Left ventricle myocardium inferior (tissue), 1 donor: ENCODE results near the gene ADAM10. TPM values are rescaled to one million over a fixed set of nuclear protein-coding genes. Genes with fewer than 3 reads are reported as not detected.
"Not testable (repeated sequence)": the region's sequence is repeated elsewhere in the genome, so short reads cannot be mapped to it uniquely, and the experiment has no call there.

Experiments used
- DNase-seq: peaks from one replicate; pipeline ENCODE4 v3.0.0-alpha.2; 2020
- H3K27ac ChIP-seq: fragments of 200-600 bp; replicated peaks from 2 replicates; pipeline ENCODE4 v1.8.0; 2021
- H3K27me3 ChIP-seq: fragments of 200-600 bp; 2 replicates; pipeline ENCODE4 v1.8.0; 2021; ENCODE audit warnings: low read depth
- H3K36me3 ChIP-seq: fragments of 200-600 bp; 2 replicates; pipeline ENCODE4 v1.8.0; 2021
- H3K4me1 ChIP-seq: fragments of 200-600 bp; 2 replicates; pipeline ENCODE4 v1.8.0; 2021
- H3K4me3 ChIP-seq: fragments of 200-600 bp; 2 replicates; pipeline ENCODE4 v1.8.0; 2021; ENCODE audit warnings: mild to moderate bottlenecking, moderate library complexity
- H3K9me3 ChIP-seq: fragments of 200-600 bp; replicated peaks from 2 replicates; pipeline ENCODE4 v1.8.0; 2021
- CTCF ChIP-seq: fragments of 200-600 bp; IDR thresholded peaks from 2 replicates; pipeline ENCODE4 v1.8.0; 2021; ENCODE audit warnings: antibody characterized with exemption, mild to moderate bottlenecking, borderline replicate concordance
- intact Hi-C: fragments of 100-400 bp; cut with micrococcal nuclease; formaldehyde crosslinking; loops from one replicate; pipeline ENCODE4 v1.11.0; 2022
- total RNA-seq: library from RNA; stranded (reverse); fragmentation: NEBNext Ultra II Directional; extraction: Animal tissue kit (Norgen Biotek cat#: 25700); gene quantifications from one replicate; pipeline ENCODE4 v1.2.1, GENCODE V29; 2021
- donor health status: DM: no; HTN: yes; CAD: no; lungs with severe emphysema.

The ADAM10 gene
- total RNA-seq, 1 donor from 2014 or later = 74.0 TPM

DNA sequence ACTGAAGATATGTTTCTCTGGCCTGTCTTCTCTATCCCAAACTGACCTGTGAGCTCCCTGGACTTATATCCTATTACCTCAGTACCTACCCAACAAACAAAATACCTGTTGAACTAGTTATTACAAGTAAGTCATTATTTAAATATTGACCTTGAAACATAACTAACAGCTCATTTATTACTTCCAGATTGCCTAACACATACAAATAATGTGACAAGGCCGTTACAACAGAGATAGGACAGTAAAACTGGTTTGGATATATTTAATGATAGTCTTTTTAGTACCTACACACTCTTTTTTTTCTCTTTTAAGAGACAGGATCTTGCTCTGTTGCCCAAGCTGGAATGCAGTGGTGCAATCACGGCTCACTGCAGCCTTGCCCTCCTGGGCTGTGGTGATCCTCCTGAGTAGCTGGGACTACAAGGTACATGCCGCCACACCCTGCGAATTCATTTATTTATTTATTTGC lies 145.0 kb downstream of the ADAM10 start:
- H3K27ac ChIP-seq = no peak overlapping the region
- no peaks in the 10 kb centered on the region for H3K27me3 ChIP-seq
- no peak for TF ChIP-seq CTCF
- no peak for DNase-seq
- peaks cover 15% of the 10 kb centered on the region for H3K4me1 ChIP-seq
- H3K9me3 ChIP-seq = no peaks in the 10 kb centered on the region
- no peak overlapping the region for H3K4me3 ChIP-seq
- intact Hi-C loops = no loop called here
- H3K36me3 ChIP-seq = peaks cover 40% of the 10 kb centered on the region

DNA sequence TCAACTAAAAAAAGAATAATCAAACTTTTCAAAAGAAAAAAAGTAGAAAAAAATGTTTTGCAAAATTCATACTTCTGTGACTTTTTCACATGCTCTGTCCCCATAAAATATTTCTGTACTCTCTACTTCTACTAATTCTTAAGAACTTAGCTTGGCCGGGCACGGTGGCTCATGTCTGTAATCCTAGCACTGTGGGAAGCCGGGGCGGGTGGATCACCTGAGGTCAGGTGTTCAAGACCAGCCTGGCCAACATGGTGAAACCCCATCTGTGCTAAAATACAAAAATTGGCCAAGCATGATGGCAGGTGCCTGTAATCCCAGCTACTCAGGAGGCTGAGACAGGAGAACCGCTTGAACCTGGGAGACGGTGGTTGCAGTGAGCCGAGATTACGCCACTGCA lies 145.6 kb downstream of the ADAM10 start:
- H3K4me3 ChIP-seq, H3K27me3 ChIP-seq, H3K27ac ChIP-seq, DNase-seq, H3K9me3 ChIP-seq, intact Hi-C loops: not testable (repeated sequence)
- peaks cover 40% of the 10 kb centered on the region for H3K36me3 ChIP-seq
- H3K4me1 ChIP-seq = peaks cover 15% of the 10 kb centered on the region

DNA sequence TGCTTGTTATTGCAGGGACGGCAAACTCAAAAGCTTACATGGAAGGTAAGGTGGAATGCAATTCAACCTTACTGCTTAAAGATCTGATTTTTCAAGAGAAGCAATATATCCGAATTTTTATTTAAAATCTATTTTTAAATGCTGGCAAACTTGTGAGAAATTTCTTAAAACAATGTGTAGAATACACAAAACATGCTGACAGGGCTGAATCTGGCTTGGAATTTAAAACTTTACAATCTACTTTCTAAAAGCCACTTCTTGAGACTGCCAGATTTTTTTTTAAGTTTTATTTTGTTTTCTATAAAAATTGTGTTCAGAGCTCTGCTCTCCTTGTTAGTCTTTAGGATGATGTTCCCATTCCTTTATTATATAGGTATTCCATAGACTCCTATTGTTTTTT lies 146.7 kb downstream of the ADAM10 start:
- Histone ChIP-seq H3K4me1 (peaks cover 7% of the 10 kb centered on the region), H3K4me3 (no peak overlapping the region), H3K27me3 (no peaks in the 10 kb centered on the region), H3K27ac (no peak overlapping the region), H3K9me3 (no peaks in the 10 kb centered on the region), H3K36me3 (peaks cover 40% of the 10 kb centered on the region)
- intact Hi-C loops = no loop called here
- no peak for TF ChIP-seq CTCF
- DNase-seq = no peak

GRCh38 chr15:58598829-58599210 lies 150.7 kb downstream of the ADAM10 start:
- H3K27ac ChIP-seq = no peak overlapping the region
- no peaks in the 10 kb centered on the region for H3K9me3 ChIP-seq
- peaks cover 49% of the 10 kb centered on the region for H3K36me3 ChIP-seq
- no peak for TF ChIP-seq CTCF
- no peak overlapping the region for H3K4me3 ChIP-seq
- peaks cover 6% of the 10 kb centered on the region for H3K4me1 ChIP-seq
- H3K27me3 ChIP-seq = no peaks in the 10 kb centered on the region
- no peak for DNase-seq
- intact Hi-C loops = no loop called here

- DNase-seq = no peak
- H3K27ac ChIP-seq = no peak overlapping the region
- H3K9me3 ChIP-seq = no peaks in the 10 kb centered on the region
- peaks cover 45% of the 10 kb centered on the region for H3K36me3 ChIP-seq
- H3K4me3 ChIP-seq = no peak overlapping the region
- intact Hi-C loops = no loop called here
- peaks cover 6% of the 10 kb centered on the region for H3K4me1 ChIP-seq
- no peaks in the 10 kb centered on the region for H3K27me3 ChIP-seq
- TF ChIP-seq CTCF = no peak
Measured at GRCh38 chr15:58597943-58598828, 151.3 kb downstream of the ADAM10 start.
